ENCODE results near the gene ABR. TPM values are rescaled to one million over a fixed set of nuclear protein-coding genes. Genes with fewer than 3 reads are reported as not detected.

Gene ABR
- total and polyA plus RNA-seq, 5 donors from 2014 or later = 13.2 to 116 (median 18.3) TPM

Other genes starting within 250 kb of the ABR start
- gene NXN, start 200.2 kb downstream of the ABR start, total RNA-seq = 0.49 TPM
- gene NXN, start 200.2 kb downstream of the ABR start, polyA plus RNA-seq = under 1 TPM; 0.44 to 0.89 (median 0.73) TPM
- 9.2 TPM for gene TIMM22, start 182.9 kb downstream of the ABR start, total RNA-seq
- gene TIMM22, start 182.9 kb downstream of the ABR start, polyA plus RNA-seq = 10 to 100 TPM; 23.9 to 28.4 (median 25.2) TPM
- not detected for gene BHLHA9, start 90.5 kb upstream of the ABR start, total RNA-seq
- gene BHLHA9, start 90.5 kb upstream of the ABR start, polyA plus RNA-seq = not detected
- 0.15 TPM for gene TRARG1, start 99.7 kb upstream of the ABR start, total RNA-seq
- under 1 TPM in 2 of 4 donors, not detected in 2; 0.11 to 0.14 TPM for gene TRARG1, start 99.7 kb upstream of the ABR start, polyA plus RNA-seq
- 136 TPM for gene YWHAE, start 220.2 kb upstream of the ABR start, total RNA-seq
- 10 to 100 TPM; 68.6 to 92.5 (median 82.5) TPM for gene YWHAE, start 220.2 kb upstream of the ABR start, polyA plus RNA-seq